Measurements from ENCODE around the gene POC1B.

- TF ChIP-seq, protein P1, sequence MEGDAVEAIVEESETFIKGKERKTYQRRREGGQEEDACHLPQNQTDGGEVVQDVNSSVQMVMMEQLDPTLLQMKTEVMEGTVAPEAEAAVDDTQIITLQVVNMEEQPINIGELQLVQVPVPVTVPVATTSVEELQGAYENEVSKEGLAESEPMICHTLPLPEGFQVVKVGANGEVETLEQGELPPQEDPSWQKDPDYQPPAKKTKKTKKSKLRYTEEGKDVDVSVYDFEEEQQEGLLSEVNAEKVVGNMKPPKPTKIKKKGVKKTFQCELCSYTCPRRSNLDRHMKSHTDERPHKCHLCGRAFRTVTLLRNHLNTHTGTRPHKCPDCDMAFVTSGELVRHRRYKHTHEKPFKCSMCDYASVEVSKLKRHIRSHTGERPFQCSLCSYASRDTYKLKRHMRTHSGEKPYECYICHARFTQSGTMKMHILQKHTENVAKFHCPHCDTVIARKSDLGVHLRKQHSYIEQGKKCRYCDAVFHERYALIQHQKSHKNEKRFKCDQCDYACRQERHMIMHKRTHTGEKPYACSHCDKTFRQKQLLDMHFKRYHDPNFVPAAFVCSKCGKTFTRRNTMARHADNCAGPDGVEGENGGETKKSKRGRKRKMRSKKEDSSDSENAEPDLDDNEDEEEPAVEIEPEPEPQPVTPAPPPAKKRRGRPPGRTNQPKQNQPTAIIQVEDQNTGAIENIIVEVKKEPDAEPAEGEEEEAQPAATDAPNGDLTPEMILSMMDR (IDR thresholded peaks at IDR 0.05; ENCODE audit: low read length), result no peak
- TF ChIP-seq EZH2 (IDR thresholded peaks at IDR 0.05; ENCODE audit: borderline replicate concordance, low read length), result no peak
Measured at GRCh38 chr12:89468648-89469326, 57.1 kb downstream of the POC1B start.

Measured in OCI-LY1 (cell line).